Glomerular visceral epithelial cell (primary cell): Measurements from ENCODE around the gene SLC6A3.

Source experiments
- DNase-seq: peaks from one replicate; pipeline ENCODE4 v3.0.0-alpha.2; 2016; ENCODE audit errors: extremely low spot score

Gene SLC6A3

GRCh38 chr5:1351156-1351555 lies 94.1 kb downstream of the SLC6A3 start:
- DNase-seq = no peak

GRCh38 chr5:1349246-1349645 lies 96.0 kb downstream of the SLC6A3 start:
- DNase-seq = no peak

DNA sequence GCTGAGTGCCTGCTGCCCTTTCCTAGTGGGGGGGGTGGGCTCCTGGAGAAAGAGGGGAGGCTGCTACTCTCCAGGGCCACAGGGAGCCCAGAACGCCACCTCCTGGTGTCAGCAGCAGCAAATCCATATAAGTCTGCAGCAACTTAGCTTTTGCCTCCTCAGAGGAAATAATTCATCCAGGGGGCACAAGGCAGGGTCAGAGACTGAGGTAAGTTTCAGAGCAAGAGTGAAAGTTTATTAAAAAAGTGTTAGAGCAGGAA lies 96.3 kb downstream of the SLC6A3 start:
- DNase-seq = no peak

- no peak for DNase-seq
Observed at GRCh38 chr5:1347571-1347970, 97.7 kb downstream of the SLC6A3 start.

- no peak for DNase-seq
Observed at GRCh38 chr5:1346627-1347440, 98.4 kb downstream of the SLC6A3 start.

GRCh38 chr5:1345876-1346626 lies 99.2 kb downstream of the SLC6A3 start:
- no peak for DNase-seq

GRCh38 chr5:1344975-1345838 lies 100.0 kb downstream of the SLC6A3 start, which contains the start of gene CLPTM1L:
CLPTM1L (minus strand) TSS chr5:1345099; CDS start chr5:1344841, 258 bp downstream.
- DNase-seq = peak; percentile 84

DNA sequence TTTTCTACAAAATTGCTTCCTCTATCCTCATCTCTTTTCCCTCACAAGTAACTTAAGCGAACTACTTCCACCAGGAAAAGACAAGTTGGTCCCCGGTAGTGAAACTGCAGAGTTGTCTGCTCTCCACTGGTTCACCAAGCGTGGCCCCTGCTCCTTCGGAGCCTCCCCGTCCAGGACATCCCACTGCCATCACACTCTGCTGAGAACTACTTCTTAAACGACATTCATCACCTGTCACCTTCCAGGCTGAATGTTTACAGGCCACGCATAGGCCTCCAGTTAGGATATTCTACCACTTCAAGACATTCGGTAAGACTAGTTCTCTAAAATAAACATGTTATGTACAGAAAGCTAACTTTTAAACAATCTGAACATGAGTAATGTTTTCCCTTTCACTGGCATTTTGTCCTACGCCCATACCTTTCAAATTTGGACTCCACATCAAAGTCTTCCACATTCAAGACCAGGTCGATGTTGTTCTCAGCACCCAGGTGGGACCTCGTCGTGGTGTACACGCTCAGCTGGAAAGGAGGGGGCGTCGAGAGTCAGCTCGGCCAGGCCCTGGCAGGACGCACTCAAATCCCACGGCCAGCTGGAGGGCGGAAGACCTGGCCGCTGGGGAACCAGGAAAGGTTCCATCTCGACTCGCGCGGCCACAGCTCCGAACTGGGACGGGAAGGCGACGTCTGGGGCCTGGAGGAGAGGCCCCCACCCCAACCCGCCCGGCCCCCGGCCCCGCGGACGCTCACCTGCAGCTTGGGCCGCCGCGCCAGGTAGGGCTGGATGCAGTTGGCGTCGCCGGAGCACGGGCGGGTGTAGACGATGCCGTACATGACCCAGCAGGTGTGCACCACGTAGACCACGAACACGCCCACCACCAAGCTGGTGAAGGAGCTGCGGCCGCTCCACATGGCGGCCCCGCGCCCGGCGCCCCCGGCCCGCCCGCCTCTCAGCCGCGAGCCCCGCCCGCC lies 101.0 kb downstream of the SLC6A3 start:
- no peak for DNase-seq

DNA sequence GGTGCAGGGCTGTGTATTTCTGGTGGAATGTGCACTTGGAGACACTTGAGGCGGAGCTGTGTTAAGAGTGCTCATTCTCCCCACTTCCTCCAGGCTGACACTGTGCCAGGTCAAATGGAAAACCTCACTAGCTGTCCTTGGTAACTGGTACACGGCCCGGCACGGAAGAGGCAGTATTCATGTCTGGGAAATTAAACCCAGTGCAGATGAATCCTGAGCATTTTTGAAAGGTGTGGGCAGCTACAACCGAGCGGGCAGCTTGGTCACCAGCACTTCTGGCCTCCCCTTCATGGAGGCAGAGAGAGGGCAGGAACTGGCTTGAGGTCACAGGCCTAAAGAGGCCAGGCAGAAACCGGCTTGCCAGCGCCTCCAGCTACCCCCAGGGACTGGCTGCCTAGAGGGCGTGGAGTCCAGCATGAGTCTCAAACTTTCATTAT lies 101.9 kb downstream of the SLC6A3 start:
- DNase-seq = peak; percentile 74
